Stimulated activated CD8-positive, alpha-beta memory T cell treated with anti-CD3 and anti-CD28 coated beads, Interleukin-4, amount 100 ng/mL, for 24 hours (primary cell): ENCODE data around the gene TTN.

Experiments
- DNase-seq: peaks from one replicate; pipeline ENCODE4 v3.0.0-alpha.2; 2020; ENCODE audit warnings: low read depth

TTN gene

DNA sequence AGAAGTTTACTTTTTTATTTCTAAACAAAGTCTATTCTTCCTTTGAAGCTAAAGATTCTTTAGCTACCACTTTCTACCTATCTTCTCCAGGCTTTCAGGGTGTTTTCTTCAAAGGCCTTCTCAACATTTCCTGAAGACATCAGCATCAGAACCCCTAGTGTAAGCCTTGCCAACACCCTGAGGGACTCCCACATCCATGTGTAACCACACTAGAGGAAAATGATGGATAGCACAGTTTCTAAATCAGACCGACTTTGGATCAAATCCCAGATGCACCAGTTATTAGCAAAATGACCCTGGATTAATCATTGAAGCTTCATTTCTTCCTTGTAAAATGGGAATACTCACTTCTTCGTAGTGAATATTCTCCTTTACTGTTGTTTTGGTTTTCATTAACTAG, 4.7 kb upstream of the TTN start:
- no peak for DNase-seq

DNA sequence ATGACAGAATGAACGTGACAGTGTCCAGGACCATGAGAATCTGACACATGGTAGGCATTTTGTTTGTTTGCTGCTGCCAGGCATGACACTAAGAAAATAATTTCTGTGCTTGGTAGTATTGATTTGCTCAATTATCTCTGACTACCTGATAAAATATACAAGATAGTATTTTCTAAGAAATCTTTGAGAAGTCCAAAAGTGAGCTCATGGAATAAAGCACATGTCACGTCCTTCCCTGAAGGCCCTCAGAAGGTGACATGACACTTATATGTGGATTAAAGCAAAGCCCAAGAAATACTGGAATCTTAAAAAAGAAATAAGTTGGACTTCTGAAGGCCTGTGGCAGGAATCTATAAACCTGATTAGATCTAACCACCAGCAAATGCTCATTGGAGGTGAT, 3.8 kb upstream of the TTN start:
- DNase-seq, result no peak

DNA sequence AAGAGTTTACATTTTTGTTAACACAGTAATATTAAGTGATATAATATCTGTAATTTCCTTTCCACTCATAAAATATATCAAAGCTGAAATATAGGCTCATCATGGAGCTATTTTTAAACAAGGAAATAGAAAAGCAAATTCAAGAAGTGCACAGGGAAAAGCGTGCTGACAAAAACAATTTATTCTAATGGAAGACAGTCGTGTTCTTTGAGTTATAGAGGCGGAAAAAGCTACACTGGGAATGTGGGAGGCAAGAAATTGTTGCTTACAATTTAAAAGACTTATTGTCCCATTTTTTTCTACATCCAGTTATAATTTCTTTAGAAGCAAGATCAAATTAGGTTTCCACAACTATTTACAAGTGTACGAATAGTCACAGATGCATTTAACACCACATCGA, 3.2 kb upstream of the TTN start:
- no peak for DNase-seq

DNA sequence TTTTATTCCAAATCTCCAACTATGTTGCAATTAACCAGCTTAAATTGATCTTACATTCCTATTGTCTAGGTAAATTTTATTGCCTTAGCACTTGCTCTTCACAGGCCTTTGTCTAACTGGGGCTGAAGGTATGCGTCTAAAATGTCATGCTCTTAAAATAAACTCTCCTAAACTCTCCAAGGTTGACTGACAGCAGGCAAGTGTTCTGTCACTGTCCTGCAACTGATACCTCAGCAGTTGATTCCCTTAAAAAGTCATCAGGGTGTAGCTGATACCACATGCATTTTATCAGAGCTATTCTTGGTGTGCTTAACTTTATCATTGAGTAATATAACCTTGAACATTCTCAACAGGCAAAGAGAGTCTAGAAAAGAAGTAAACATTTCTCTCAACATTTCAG, 680 bp downstream of the TTN start:
- no peak for DNase-seq

DNA sequence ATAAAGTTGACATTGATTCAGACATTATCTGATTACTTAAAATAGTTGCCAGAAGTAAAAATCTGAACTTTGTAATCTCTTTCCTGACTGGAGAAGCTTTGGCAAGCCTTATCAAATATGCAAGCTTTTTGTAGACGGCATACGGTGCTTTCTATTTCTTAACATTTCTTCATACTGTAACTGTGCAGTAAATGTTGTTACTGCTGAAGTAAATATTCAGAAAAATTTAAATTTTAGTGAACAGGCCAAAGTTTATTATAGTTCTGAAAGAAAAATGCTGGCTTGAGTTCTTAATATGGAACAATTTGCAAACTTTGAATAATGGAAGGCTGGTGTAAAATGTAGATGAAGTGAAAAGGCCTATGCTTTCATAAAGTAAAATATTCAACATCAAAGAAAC, 1.8 kb downstream of the TTN start:
- DNase-seq, result no peak

DNA sequence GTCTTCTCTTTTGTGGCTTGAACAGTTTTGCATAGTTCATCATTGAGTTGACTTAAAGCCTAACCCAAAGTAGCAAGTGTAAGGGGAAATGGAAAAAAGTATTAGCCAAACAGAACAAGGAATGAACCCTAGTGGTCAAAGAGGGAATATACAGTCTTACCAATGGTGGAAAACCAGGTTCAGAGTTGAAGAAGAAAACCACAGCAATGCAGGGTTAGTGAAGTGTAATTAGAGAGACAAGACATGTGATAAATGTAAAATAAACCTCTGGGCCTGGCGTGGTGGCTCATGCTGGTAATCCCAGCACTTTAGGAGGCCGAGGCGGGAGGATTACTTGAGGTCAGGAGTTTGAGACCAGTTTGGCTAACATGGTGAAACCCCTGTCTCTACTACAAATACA, 2.4 kb downstream of the TTN start:
- DNase-seq, result no peak

DNA sequence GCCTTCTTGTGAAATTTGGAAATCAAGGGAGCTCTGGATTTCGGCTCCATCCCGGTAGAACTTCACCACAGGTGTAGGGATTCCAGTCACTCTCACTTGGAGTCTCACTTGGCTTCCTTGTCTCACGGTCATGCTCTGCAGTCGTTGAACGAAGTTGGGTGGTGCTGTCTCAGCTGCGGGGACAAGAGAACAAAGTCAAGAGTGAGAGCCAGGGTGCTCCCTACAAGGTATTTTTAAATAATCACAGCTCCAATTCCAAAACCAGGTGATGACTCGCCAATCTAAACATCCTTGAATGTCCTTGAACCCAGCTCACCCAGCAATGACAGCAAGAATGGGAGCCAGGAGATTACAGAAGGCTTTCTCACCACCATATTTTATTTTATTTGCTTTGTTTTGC, 6.7 kb downstream of the TTN start:
- no peak for DNase-seq

DNA sequence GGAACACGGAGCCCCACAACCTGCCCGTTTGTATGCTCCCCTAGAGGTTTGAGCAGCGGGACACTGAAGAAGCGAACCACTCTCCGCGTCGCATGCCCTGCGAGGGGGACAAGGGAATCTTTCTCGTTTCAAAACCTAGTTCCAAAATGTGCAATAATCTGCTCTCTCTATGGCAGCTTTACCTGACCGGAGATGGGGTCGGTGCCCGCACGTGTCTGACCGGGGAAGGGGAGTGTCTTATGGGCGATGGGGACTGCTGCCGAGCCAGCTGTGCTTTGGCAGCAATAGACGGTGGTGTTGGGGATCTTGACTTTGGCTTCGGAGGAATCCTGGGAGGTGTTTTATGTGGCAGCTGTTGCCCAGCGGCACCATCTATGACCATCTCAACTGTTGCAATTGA, 7.9 kb downstream of the TTN start:
- no peak for DNase-seq

DNA sequence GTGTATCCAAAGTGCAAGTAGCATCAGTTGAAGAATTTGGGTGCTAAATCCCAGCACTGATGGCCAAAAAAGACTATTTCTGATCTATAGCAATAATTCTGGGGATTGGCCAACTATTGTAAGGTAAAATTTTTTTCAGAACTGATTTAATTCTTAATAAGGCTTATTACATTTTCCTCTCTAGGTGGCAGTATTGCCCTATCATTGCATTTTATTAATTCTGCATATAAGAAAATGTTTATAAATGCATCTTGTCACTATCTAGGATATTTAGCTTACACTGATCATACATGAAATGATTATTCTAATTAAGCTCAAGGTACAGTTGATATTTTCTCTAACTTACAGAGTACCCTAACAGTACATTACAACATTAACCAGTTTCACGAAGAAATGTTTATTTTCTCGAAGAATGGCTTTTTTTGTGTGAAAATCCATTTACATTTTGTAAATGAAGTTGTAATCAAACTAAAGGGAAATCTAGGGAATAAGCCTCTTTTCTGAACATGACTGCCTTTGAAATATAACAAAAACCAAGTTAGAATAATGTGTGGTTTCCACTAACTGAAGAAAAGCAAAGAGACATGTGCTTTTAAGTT, 11.0 kb downstream of the TTN start:
- DNase-seq, result no peak

DNA sequence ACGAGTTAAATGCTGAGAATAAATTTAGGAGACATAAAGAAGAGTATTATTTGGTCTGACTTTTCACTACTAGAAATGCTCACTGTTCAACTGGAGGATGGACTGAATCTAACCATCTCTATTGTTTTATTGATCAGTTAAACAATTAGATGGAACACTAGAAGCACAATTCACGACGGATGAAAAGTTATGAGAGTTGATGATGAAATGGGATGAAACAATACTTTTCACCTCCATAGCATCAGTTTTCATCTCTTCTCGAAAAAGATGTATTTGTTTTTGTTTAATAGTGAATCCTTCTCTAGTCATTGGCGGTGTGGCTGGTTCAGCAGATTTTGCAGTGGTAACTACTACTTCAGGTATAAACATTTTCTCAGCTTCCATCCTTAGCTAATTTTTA, 19.3 kb downstream of the TTN start:
- no peak for DNase-seq

DNA sequence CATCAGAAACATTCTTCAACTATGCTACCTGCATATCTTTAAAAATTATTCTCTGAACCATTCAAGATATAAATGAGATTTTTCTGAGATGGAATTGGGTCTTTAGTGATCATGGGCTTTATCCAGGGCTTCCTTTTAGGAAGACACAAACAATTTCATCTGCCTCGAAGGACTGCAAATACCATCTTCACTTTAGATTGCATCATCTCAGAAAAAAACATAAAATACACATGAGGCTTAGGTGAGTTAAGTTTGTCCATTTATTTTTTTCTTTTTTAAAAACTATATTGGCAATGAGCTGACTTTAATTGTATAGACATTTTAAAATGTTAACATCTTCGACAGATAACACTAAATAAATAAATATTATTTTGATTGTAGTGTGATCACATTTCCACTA, 20.1 kb downstream of the TTN start:
- no peak for DNase-seq

DNA sequence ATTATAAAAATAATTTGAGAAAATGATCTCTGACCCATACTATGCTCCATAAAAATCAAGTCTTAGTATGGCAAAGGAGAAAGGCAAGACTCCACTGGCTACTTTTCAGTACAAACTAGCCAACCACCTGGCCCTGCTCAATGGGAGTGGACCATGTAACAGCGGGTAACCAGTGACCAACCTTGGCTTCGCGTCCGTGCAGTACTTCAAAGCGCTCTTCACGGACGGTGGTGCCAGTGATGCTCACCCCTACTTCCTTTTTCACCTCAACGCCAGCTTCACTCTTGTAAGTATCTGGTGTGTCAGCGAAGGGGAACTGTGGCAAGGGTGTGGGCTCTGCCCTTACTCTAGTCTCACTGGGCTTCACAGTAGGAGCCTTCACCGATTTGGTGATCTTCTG, 23.3 kb downstream of the TTN start:
- no peak for DNase-seq

DNA sequence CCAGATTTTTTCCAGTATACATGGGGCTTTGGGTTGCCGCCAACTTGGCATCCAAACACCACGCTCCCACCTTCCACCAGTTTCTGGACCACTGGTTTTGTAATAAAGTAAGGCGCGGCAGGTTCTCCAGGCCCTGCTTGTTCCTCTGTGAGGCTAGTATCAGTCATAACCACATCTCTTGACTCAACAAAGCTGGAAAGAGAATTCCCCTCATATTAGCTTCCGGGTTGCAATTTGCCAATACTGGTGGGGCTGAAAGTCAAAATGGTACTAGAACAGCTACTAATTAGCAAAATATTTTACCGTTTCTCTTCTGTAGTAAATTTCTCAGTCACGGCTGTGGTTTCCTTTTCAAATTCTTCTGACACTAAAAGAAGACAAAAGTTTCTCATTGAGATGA, 25.0 kb downstream of the TTN start:
- DNase-seq, result no peak

DNA sequence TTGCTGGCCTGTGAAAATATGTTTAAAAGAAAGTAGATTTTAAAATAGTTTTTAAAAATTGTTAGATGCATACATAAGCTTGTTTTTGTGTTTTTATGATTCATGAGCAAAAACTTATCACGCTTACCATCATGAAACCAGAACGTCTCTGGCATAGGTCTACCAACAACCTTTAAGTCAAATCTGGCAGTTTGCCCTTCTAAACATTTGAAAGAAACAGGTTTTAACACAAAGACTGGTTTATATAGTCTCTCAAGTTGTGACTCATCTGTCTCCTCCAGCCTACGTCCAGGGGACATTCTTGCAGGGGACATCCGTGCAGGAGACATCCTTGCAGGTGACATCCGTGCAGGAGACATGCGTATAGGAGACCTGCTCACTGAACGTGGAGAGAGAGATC, 29.6 kb downstream of the TTN start:
- DNase-seq, result no peak

DNA sequence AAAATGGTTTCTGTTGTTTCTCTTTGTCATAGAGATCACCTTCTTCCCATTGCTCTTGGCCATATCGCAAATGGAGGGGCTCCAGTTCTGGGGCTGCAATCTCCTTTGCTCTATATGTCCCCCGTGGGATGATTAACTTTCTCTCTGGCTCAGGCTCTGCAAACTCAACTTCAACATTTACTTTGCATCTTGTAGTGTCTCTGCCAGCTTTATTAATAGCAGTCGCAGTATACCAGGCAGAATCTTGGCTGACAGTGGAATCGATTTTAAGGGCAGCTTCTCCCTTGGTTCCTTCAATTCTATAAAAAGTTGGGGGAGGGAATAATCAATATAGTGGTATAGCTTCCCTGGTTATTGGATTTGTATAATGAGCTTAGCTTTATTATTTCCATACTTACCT, 30.5 kb downstream of the TTN start:
- DNase-seq, result no peak

DNA sequence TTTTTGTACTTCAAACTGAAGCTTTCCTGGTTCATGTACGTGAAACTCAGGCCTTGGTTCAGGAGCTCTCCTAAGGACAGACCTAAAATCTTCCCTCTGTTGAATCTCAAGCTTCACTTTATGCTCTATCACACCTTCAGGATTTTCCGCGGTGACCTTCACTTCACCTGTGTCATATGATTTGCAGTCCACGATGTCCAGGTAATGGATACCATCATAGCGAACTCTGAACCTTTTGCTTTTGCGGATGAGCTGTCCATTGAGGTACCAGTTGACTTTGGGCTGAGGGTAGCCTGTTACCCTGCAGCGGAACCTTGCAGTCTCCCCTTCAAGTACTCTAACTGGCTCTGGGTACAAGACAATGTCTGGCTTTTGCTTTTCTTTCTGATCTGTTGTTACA, 31.2 kb downstream of the TTN start:
- DNase-seq, result no peak

DNA sequence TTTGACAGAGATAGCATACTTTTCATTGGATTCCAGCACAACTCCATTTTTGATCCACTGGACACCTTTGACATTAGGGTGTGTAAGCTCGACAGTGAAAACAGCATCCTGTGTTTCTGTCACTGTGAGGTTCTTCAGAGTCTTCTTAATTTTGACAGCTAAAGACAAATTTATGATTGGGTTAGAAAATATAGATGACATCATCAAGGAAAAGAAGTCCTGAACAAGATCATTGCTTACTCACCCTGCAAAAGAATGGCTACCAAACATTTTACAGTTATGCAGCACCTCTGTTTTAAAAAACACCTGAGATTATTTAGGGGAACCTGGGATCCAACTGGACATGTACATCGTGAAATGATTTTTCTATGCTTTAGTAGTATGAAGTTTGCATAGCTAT, 36.7 kb downstream of the TTN start:
- DNase-seq, result no peak

DNA sequence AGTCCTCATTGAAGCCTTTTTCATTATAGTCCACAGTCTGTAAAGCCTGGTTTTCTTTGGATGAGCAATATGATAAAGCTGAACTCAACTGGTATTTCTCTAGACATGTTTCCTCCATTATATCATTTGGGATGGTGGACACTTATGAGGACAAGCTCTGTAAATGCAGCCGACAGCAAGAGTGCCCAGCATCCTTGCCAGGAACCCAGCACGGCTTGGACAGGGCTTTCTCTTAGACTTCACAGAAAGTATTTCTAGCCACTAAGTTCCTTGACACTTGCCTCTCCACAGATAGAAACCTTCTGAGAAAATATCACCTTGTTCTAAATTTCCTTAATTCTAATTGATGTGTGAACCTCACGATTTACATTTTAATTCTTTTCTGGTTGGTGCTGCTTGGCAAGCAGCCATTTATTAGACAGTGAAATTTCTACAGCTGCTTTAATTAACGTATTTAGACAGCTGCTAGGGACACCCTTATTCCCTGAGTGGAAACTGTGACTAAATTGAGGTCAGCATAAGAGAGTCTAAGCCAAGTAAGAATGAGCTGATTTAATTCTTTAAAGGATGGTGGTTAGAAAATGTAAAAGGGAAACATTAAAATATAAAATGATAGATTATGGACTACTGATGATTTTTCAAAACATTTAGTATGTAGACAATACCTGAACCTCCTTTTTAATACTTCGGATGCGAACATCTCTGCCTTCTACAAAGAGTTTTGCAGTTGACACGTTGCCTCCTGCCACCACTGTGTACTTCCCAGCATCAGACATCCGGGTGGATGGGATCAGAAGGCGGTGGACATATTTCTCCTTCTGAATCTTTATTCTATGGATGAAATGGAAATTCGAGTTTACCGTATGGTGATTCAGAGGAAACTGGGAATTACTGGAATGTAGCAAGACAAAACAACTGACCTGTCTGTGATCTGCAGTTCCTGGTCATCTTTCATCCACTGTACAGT, 39.8 kb downstream of the TTN start:
- DNase-seq, result no peak

DNA sequence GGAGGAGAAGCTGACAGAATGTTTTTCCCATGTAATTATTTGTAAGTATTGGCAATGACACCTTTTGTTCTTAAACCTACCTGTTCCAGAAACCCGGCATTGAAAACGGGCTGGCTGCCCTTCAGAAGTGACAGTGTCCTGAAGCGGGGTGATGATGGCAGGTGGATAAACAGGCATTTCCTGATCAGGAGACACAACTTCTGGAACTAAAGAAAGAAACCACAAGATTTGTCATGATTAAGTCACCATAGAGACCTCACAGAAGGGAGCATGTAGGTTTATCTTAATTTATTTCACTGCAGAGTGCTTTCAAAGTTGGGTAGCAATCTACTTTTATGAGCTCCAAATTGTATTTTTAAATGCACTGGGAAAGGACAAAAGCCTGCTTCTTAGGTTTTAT, 43.1 kb downstream of the TTN start:
- DNase-seq, result no peak

DNA sequence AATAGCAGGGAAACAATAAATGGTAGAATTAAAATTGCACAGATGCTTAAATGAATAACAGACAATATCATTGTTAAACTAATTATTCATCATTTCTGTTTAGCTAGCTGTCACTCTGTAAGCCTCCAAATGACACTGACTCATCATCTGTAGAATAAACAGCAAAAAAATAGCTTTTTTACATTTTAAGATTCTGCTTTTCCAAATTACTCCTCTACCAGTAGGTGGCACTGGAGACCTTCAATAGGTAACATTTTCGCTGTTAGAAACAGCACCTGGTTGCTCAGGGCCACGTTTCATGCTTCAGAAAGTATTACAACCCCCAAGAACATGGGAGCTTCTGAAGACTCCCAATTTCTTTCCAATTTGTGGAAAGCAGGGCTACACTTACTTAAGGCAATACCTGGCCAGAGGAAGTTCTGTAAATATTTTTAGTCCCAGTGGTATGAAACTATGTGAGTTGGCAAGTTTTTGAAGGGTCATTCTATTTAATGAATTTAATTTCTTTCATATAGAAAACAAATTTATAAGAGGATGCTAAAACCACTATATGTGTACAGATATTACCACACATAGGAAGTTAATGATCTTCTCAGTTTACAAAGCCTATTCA, 45.4 kb downstream of the TTN start:
- DNase-seq, result peak; percentile 1

DNA sequence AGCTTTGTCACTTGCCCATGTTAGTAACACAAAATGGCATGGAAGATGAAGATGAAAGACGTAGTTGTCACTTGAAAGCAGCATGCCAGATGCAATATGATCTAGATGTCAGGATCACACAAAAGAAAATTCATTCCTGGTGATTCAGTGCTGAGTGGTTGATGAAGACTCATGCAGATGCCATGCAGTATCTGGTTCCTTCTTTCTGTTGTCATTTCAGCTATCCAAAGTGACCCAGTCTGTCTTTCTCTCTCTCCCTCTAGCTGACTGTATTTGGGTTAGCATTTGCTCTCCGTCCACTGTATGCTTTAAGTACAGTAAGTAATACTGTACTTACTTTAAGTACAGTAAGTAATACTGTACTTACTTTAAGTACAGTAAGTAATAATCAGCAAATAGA, 50.4 kb downstream of the TTN start:
- DNase-seq, result no peak

DNA sequence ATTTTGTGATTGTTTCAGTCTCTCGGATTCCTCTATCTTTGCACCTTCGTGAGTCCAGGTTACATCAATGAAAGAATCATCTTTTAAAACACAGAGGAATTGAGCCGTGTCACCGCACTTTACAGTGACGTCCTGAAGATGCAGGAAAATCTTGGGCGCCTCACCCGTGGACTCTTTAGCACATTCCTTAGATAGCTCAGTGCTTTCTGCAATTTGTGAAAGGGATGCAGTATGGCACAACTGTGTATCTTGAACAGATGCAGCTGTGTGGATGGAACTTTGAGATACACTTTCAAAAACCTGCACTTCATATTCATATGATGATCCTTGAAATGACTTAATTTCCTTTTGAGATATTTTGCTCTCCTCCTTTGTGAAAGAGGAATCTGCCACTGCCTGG, 50.9 kb downstream of the TTN start:
- no peak for DNase-seq

DNA sequence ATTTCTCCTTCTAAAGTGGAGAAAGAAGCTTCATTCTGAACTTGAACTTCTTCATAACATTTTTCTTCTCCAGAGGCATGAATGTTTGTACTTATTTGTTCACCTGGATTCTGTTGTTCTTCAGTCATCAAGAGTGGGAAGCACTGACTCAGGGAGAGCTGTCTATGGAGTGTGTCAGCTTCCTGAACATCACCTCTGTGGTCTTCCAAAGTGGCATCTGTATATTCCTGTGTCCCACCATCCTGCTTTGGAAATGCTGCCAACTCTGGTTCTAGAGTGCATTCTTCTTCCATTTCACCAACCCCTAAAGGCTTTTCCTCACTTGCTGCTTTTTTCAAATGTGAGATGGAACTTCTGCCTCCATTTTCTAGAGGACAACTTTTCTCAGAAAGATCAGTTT, 59.5 kb downstream of the TTN start:
- DNase-seq, result no peak

DNA sequence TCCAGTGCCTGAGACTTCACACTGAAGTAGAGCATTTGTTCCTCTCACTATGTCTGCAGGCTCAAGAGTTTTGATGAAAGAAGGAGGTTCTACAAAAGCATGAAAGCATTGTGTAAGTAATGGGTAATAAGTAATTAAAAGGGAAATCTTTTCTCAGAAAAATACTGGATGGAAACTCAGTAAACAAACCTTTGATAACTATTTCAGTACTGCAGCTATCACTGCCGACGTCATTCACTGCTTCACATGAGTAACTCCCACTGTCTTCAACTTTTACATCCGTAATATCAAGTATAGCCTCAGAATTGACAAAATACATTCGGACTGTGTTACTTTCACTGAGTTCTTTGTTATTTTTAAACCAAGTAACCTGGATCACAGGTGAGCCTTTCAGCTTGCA, 72.7 kb downstream of the TTN start:
- no peak for DNase-seq
